BE2C (cell line): ENCODE measurements around the gene NMNAT3.

Experiments used
- DNase-seq: peaks from one replicate; pipeline ENCODE4 v3.0.0-alpha.2; 2020
- H3K27me3 ChIP-seq: fragments of 250-450 bp; sonication (Bioruptor Pico); 2 replicates; pipeline ENCODE4 v1.5.1; 2020; ENCODE audit warnings: mild to moderate bottlenecking
- H3K36me3 ChIP-seq: fragments of 250-450 bp; sonication (Bioruptor Pico); 2 replicates; pipeline ENCODE4 v1.5.1; 2020; ENCODE audit warnings: mild to moderate bottlenecking
- H3K4me1 ChIP-seq: fragments of 250-450 bp; sonication (Bioruptor Pico); 2 replicates; pipeline ENCODE4 v1.5.1; 2020
- H3K4me3 ChIP-seq: 2 replicates; pipeline ENCODE4 v1.5.1; 2011; ENCODE audit warnings: low read depth, low read length
- H3K9me3 ChIP-seq: fragments of 250-450 bp; sonication (Bioruptor Pico); 2 replicates; pipeline ENCODE4 v1.5.1; 2020
- TF ChIP-seq, protein P1 (sequence below): IDR thresholded peaks from 2 replicates; pipeline ENCODE4 v1.5.1; 2012; ENCODE audit warnings: mild to moderate bottlenecking, low read depth, low read length

Gene NMNAT3

GRCh38 chr3:139572847-139573672, 104.7 kb downstream of the NMNAT3 start:
- no peak overlapping the region for H3K4me3 ChIP-seq
- H3K9me3 ChIP-seq, result no peaks in the 10 kb centered on the region
- peaks cover 6% of the 10 kb centered on the region for H3K4me1 ChIP-seq
- no peaks in the 10 kb centered on the region for H3K27me3 ChIP-seq
- no peak for DNase-seq
- TF ChIP-seq, protein P1, sequence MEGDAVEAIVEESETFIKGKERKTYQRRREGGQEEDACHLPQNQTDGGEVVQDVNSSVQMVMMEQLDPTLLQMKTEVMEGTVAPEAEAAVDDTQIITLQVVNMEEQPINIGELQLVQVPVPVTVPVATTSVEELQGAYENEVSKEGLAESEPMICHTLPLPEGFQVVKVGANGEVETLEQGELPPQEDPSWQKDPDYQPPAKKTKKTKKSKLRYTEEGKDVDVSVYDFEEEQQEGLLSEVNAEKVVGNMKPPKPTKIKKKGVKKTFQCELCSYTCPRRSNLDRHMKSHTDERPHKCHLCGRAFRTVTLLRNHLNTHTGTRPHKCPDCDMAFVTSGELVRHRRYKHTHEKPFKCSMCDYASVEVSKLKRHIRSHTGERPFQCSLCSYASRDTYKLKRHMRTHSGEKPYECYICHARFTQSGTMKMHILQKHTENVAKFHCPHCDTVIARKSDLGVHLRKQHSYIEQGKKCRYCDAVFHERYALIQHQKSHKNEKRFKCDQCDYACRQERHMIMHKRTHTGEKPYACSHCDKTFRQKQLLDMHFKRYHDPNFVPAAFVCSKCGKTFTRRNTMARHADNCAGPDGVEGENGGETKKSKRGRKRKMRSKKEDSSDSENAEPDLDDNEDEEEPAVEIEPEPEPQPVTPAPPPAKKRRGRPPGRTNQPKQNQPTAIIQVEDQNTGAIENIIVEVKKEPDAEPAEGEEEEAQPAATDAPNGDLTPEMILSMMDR, result no peak
- no peaks in the 10 kb centered on the region for H3K36me3 ChIP-seq

DNA sequence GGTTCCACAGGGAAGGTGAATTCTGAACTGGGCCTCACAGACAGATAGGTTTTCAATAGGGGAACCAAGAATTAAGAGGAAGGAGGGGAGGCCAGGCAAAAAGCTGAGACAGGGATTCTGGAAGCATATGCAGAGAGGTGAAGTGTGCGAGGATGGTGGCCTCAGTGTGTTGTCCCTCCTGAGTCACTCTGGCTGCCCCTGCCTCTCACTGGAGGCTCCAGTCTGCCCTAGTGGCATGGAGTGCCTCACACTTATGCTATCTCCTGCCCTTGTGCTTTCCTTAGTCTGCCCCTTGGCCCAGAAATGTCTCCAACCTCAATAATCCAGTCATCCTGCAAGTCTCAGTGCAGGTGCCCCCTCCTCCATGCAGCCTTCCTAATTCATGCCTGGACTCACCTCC, 106.1 kb downstream of the NMNAT3 start:
- DNase-seq, result no peak
- no peaks in the 10 kb centered on the region for H3K27me3 ChIP-seq
- H3K9me3 ChIP-seq, result no peaks in the 10 kb centered on the region
- H3K36me3 ChIP-seq, result no peaks in the 10 kb centered on the region
- no peak overlapping the region for H3K4me3 ChIP-seq
- TF ChIP-seq, protein P1, result no peak
- peaks cover 6% of the 10 kb centered on the region for H3K4me1 ChIP-seq

DNA sequence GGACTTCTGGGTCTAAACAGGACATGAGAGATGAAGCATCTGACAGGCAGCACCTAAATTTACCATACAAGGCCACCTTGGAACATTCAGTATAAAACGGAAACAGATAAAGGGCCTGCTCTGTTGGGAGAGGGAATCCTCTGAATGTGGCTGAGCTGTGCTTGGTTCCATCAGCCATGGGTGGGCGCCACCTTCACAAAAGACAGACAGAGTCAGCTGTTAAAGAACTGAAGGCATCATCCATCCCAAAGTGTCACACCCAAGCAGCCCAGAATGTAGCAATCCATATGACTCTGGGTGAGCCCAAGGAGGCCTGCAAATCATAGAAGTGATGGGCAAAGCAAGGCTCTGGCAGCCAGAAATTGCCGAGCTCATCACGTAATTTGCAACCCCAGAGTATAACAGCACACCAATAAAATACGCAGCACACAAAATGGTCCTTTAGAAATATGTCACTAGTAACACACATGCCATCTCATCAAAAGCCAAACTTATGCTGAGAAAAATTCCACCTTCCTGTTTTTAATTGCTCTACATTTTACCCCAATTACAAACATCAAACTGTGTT, 113.4 kb downstream of the NMNAT3 start:
- TF ChIP-seq, protein P1, result peak; percentile 81
- DNase-seq, result peak; percentile 62
- Histone ChIP-seq H3K36me3 (no peaks in the 10 kb centered on the region), H3K27me3 (no peaks in the 10 kb centered on the region), H3K4me3 (no peak overlapping the region), H3K4me1 (no peaks in the 10 kb centered on the region), H3K9me3 (no peaks in the 10 kb centered on the region)

- Histone ChIP-seq H3K36me3 (no peaks in the 10 kb centered on the region), H3K27me3 (no peaks in the 10 kb centered on the region), H3K4me1 (no peaks in the 10 kb centered on the region), H3K4me3 (no peak overlapping the region), H3K9me3 (no peaks in the 10 kb centered on the region)
- DNase-seq, result peak; percentile 63
- TF ChIP-seq, protein P1, result peak; percentile 89
Measured at GRCh38 chr3:139561959-139562676, 115.7 kb downstream of the NMNAT3 start.

DNA sequence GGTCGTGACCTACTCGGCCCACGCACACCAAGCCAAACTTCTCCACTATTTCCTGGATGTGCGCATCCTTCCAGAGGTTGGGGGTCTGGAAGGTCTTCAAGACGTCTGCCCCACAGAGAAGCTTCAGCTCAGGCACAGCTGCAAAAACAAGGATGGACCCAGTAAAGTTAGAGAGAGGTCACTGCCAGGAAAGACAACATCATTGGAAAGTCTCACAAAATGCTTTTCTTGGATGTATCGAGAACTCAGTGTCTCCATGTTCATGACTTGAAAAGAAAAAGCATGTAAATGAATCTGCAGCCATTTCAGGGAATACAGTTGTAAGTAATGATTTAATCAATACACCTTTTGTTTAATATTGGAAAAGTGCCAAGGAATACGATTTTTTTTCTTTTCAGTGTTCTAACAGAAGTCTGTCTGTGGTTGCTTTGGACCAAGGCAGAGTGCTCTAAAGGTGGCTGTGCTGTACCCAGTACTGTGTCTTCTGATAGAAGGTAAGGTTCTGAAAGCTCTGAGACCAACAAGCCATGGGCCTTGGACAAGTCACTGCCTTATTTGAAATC, 116.4 kb downstream of the NMNAT3 start:
- no peak overlapping the region for H3K4me3 ChIP-seq
- TF ChIP-seq, protein P1, result no peak
- H3K4me1 ChIP-seq, result no peaks in the 10 kb centered on the region
- no peaks in the 10 kb centered on the region for H3K27me3 ChIP-seq
- DNase-seq, result no peak
- H3K9me3 ChIP-seq, result no peaks in the 10 kb centered on the region
- H3K36me3 ChIP-seq, result no peaks in the 10 kb centered on the region
